DND-41 (cell line): ENCODE data around the gene DDX31.

ENCODE experiments used
- CTCF ChIP-seq: IDR thresholded peaks from 2 replicates; pipeline ENCODE4 v1.5.1; 2012; ENCODE audit warnings: borderline replicate concordance, low read length, moderate library complexity, mild to moderate bottlenecking; ENCODE audit not compliant: poor library complexity, severe bottlenecking; ENCODE audit errors: extremely low read depth
- EZH2 ChIP-seq: IDR thresholded peaks from 3 replicates; pipeline ENCODE4 v1.6.1; 2012; ENCODE audit warnings: borderline replicate concordance, low read depth, mild to moderate bottlenecking, moderate library complexity, low read length, inconsistent platforms; ENCODE audit not compliant: severe bottlenecking

GRCh38 chr9:132671620-132672412, 2.0 kb upstream of the DDX31 start:
- no peak for TF ChIP-seq CTCF
- TF ChIP-seq EZH2 = no peak
